GM12878 (cell line): ENCODE data around the gene TGFBR3. TPM values are rescaled to one million over a fixed set of nuclear protein-coding genes. Genes with fewer than 3 reads are reported as not detected.

Experiments
- ATAC-seq: fragments of 200-7000 bp; cut with Tn5 transposase; 3 replicates; pipeline ENCODE4 v1.9.1; 2020; ENCODE audit warnings: mild to moderate bottlenecking, moderate library complexity
- BruUV-seq: library from RNA; stranded (reverse); fragments of 400-500 nt; replicated peaks from 2 replicates; lab custom pipeline; 2021; lab: Mats Ljungman, UMichigan
- CTCF ChIA-PET: fragments of 300-600 bp; sonication (Branson Sonifier 250); formaldehyde crosslinking; extraction: SDS; loops from one replicate; lab custom pipeline; 2021; ENCODE audit warnings: inconsistent platforms; lab: Yijun Ruan, JAX
- POLR2A ChIA-PET: fragments of 350-600 bp; formaldehyde crosslinking; extraction: SDS; loops from one replicate; lab custom pipeline; 2021; ENCODE audit warnings: inconsistent platforms; lab: Charles Lee
- RAD21 ChIA-PET: fragments of 300-600 bp; sonication (Branson Sonifier 250); formaldehyde crosslinking; loops from one replicate; lab custom pipeline; 2023; ENCODE audit warnings: antibody characterized with exemption; ENCODE audit not compliant: unreplicated experiment; lab: Charles Lee
- SMC1A ChIA-PET: fragments of 300-600 bp; sonication (Branson Sonifier 250); formaldehyde crosslinking; loops from one replicate; lab custom pipeline; 2023; ENCODE audit not compliant: unreplicated experiment, uncharacterized antibody; lab: Charles Lee
- DNase-seq: peaks from one replicate; pipeline ENCODE4 v3.0.0-alpha.2; 2011; ENCODE audit warnings: low read depth, low spot score
- FAIRE-seq: peaks from 3 replicates; lab custom pipeline; 2011; peaks lifted over from hg19 to GRCh38; lab: Jason Lieb, UNC
- H2AFZ ChIP-seq: 2 replicates; pipeline ENCODE4 v1.6.0; 2011; ENCODE audit warnings: low read depth, low read length, control low read depth; ENCODE audit not compliant: control insufficient read depth
- H3K27ac ChIP-seq: 2 replicates; pipeline ENCODE4 v1.5.1; 2011; ENCODE audit warnings: control low read depth; ENCODE audit not compliant: control insufficient read depth, insufficient read depth
- H3K27me3 ChIP-seq, 2 experiments: replicated peaks in 1 of 2; 2 replicates each; pipeline versions ENCODE4 v1.6.0 to v1.6.1; 2011; ENCODE audit warnings: low read length in 1 of 2; ENCODE audit not compliant: control insufficient read depth in 2 of 2, insufficient read depth in 2 of 2
- H3K36me3 ChIP-seq, 2 experiments: 2 replicates each; pipeline ENCODE4 v1.5.1; 2011; ENCODE audit warnings: low read length in 1 of 2; ENCODE audit not compliant: control insufficient read depth in 2 of 2, insufficient read depth in 2 of 2
- H3K4me1 ChIP-seq: 2 replicates; pipeline ENCODE4 v1.6.1; 2011; ENCODE audit warnings: mild to moderate bottlenecking, low read length, moderate library complexity, mixed read lengths; ENCODE audit not compliant: control insufficient read depth, insufficient read depth
- H3K4me2 ChIP-seq: 2 replicates; pipeline ENCODE4 v1.6.0; 2011; ENCODE audit warnings: control low read depth; ENCODE audit not compliant: control insufficient read depth, insufficient read depth
- H3K4me3 ChIP-seq: fragments of 200-600 bp; sonication (generic); 2 replicates; pipeline ENCODE4 v1.5.1; 2016
- H3K79me2 ChIP-seq: 2 replicates; pipeline ENCODE4 v1.6.0; 2011; ENCODE audit warnings: low read length; ENCODE audit not compliant: control insufficient read depth, insufficient read depth
- H3K9ac ChIP-seq: 2 replicates; pipeline ENCODE4 v1.8.0; 2011; ENCODE audit warnings: low read length, control low read depth, mixed read lengths; ENCODE audit not compliant: control insufficient read depth, insufficient read depth
- H3K9me3 ChIP-seq: replicated peaks from 3 replicates; pipeline ENCODE4 v1.5.1; 2011; ENCODE audit warnings: mild to moderate bottlenecking, low read length; ENCODE audit not compliant: control insufficient read depth, insufficient read depth
- H4K20me1 ChIP-seq: 2 replicates; pipeline ENCODE4 v1.6.0; 2011; ENCODE audit not compliant: control insufficient read depth, insufficient read depth
- CTCF ChIP-seq, 3 experiments: IDR thresholded peaks in 2 of 3; conservative IDR thresholded peaks in 1 of 3; 2 replicates each; pipeline ENCODE4 v1.5.1; 2011; ENCODE audit warnings: low read depth in 3 of 3, low read length in 3 of 3, mild to moderate bottlenecking in 3 of 3, control low read depth in 2 of 3, moderate library complexity in 2 of 3, inconsistent platforms in 1 of 3, mixed read lengths in 1 of 3; ENCODE audit not compliant: control insufficient read depth in 2 of 3, insufficient read depth in 1 of 3; ENCODE audit errors: extremely low read depth in 1 of 3
- KAT2A ChIP-seq: conservative IDR thresholded peaks from 2 replicates; pipeline ENCODE4 v1.6.1; 2011; ENCODE audit warnings: low read depth, low read length; ENCODE audit not compliant: control insufficient read depth
- RAD21 ChIP-seq: IDR thresholded peaks from 2 replicates; pipeline ENCODE4 v1.6.1; 2011; ENCODE audit warnings: mild to moderate bottlenecking, low read depth, low read length, moderate library complexity; ENCODE audit not compliant: insufficient read depth
- SMC3 ChIP-seq: IDR thresholded peaks from 2 replicates; pipeline ENCODE4 v1.6.1; 2011; ENCODE audit warnings: low read length, improper control_type of control experiment, borderline replicate concordance
- WGBS: methylation state at CpG from one replicate; pipeline ENCODE4 v1.1.6; 2016; ENCODE audit warnings: low lambda C conversion rate; ENCODE audit not compliant: insufficient replicate concordance, insufficient coverage; ENCODE audit errors: missing lambda C conversion rate; 5-methylcytosine and 5-hydroxymethylcytosine counted together
- in situ Hi-C: fragments of 300-500 bp; cut with MboI; formaldehyde crosslinking; loops from 9 replicates; pipeline ENCODE4 v1.14.3; 2018; ENCODE audit warnings: mixed read lengths
- intact Hi-C: fragments of 100-400 bp; cut with micrococcal nuclease; formaldehyde crosslinking; loops from one replicate; pipeline ENCODE4 v1.14.2; 2022; ENCODE audit not compliant: unreplicated experiment
- polyA plus RNA-seq, 11 experiments: library from polyadenylated mRNA; depleted of rRNA in 4 of 11; unstranded in 6 of 11; stranded (reverse) in 5 of 11; fragments of >200 nt; fragmentation: Nextera tagmentation in 4 of 11; fragmentation: Illumina TruSeq in 1 of 11; extraction: Ambion mirVana in 4 of 11; extraction: Trizol in 1 of 11; gene quantifications; 1 replicate in 1 of 11; 2 replicates in 10 of 11; pipeline versions ENCODE4 v1.2.1 to v1.2.3, GENCODE V29; 2011 to 2016; ENCODE audit warnings: inconsistent platforms in 2 of 11, missing spikeins in 2 of 11, low read depth in 1 of 11
- total RNA-seq, 4 experiments: library from RNA; depleted of rRNA in 3 of 4; stranded (reverse); fragments of >200 nt in 3 of 4; fragmentation: Illumina TruSeq in 1 of 4; extraction: Trizol in 1 of 4; gene quantifications; 2 replicates each; pipeline versions ENCODE4 v1.2.1 to v1.2.3, GENCODE V29; 2013 to 2021

The TGFBR3 gene
- total and polyA plus RNA-seq, 10 of the 15 experiments (the other 5 are each of a cell fraction or from before 2014, with no cell fraction given), result 2.7 to 16.5 (median 12.6) TPM

DNA sequence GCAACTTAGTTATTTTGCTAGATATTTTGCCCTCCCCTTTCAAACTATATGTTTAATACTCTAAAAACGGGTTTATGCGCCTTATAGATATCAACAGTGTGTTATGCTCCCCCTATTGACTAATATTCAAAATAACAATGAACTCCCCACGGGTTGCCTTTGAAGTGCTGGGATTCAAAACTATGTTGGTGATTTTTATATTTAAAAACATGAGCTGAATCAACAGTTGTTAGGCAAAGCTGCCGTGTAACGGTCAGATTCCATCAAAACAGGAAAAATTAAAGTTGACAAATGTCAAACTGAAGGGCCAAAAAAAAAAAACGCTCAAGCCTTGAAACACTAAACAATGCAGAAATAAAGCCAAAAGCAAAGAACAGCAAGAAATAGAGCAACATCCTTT is 2.5 kb downstream of the TGFBR3 start:
- ChIA-PET POLR2A (no interaction called here), RAD21 (interaction anchor here (1.0 to 1.6 kb wide), 3 partner anchors 326 to 382 kb away, joined by 3 to 5 read pairs (median 4); no protein-coding TSS in a partner anchor), SMC1A (interaction anchor here (1.0 to 2.0 kb wide), 9 partner anchors 11 to 371 kb away, joined by 3 to 12 read pairs (median 4); no protein-coding TSS in a partner anchor), CTCF (interaction anchor here (0.7 to 2.4 kb wide), 9 partner anchors 10 to 443 kb away, joined by 3 to 24 read pairs (median 4); no protein-coding TSS in a partner anchor)
- Histone ChIP-seq H3K36me3 (no peaks in the 10 kb centered on the region), H4K20me1 (no peaks in the 10 kb centered on the region), H3K4me3 (no peak overlapping the region), H3K4me2 (peak overlapping the region; percentile 35), H3K27ac (no peak overlapping the region), H3K27me3 (peaks cover 0 to 5% of the 10 kb centered on the region in 2 experiments; a peak in 2 of 4 replicates), H3K79me2 (peaks cover 2% of the 10 kb centered on the region), H2AFZ (no peak overlapping the region), H3K9ac (no peak overlapping the region), H3K9me3 (no peaks in the 10 kb centered on the region), H3K4me1 (peaks cover 3% of the 10 kb centered on the region; the same call in 1 of the 2 replicates)
- DNase-seq (no peak), ATAC-seq (peak; percentile 38), FAIRE-seq (no peak)
- in situ Hi-C loops (loop anchor here (25.0 kb wide), 1 partner anchor 371 kb away; the partner anchor contains the start of gene CDC7), intact Hi-C loops (no loop called here)
- 3% methylated on average over 6 of the region's 6 CpGs for WGBS
- peak; percentile 51 to 56 (median 53) for TF ChIP-seq CTCF (IDR thresholded peaks at IDR 0.05 in 2 of 3, conservative IDR thresholded peaks at IDR 0.05 in 1 of 3; ENCODE audit: control insufficient read depth in 2 of 3, extremely low read depth in 1 of 3, insufficient read depth in 1 of 3, low read depth in 3 of 3, low read length in 3 of 3)
- peak; percentile 56; the same call in 1 of the 2 replicates for TF ChIP-seq SMC3
- peak; percentile 69 for TF ChIP-seq RAD21
- TF ChIP-seq KAT2A, result no peak
- no TSS peak for BruUV-seq
